Neuronal stem cell (in vitro differentiated cells): ENCODE measurements around the gene IFFO2.

ENCODE experiments used
- DNase-seq: peaks from one replicate; pipeline ENCODE4 v3.0.0-alpha.2; 2013; ENCODE audit warnings: low spot score
- H2AFZ ChIP-seq: one replicate; pipeline ENCODE4 v1.6.1; 2013; ENCODE audit warnings: mild to moderate bottlenecking, low read length, inconsistent platforms
- H2AK5ac ChIP-seq: 2 replicates; pipeline ENCODE4 v1.6.1; 2013; ENCODE audit warnings: low read depth, mild to moderate bottlenecking, inconsistent platforms, low read length, moderate library complexity, mixed read lengths
- H2BK120ac ChIP-seq: 2 replicates; pipeline ENCODE4 v1.6.1; 2013; ENCODE audit warnings: low read depth, mild to moderate bottlenecking, inconsistent platforms, low read length, moderate library complexity, mixed read lengths
- H2BK12ac ChIP-seq: one replicate; pipeline ENCODE4 v1.6.1; 2013; ENCODE audit warnings: low read length, inconsistent platforms
- H2BK15ac ChIP-seq: 2 replicates; pipeline ENCODE4 v1.6.1; 2013; ENCODE audit warnings: mild to moderate bottlenecking, low read length, inconsistent platforms, mixed read lengths
- H2BK5ac ChIP-seq: one replicate; pipeline ENCODE4 v1.6.1; 2013; ENCODE audit warnings: inconsistent platforms, mild to moderate bottlenecking, low read length, moderate library complexity
- H3K14ac ChIP-seq: one replicate; pipeline ENCODE4 v1.6.1; 2013; ENCODE audit warnings: low read length, inconsistent platforms
- H3K18ac ChIP-seq: 2 replicates; pipeline ENCODE4 v1.6.1; 2013; ENCODE audit warnings: low read length, inconsistent platforms
- H3K23ac ChIP-seq: 2 replicates; pipeline ENCODE4 v1.6.1; 2013; ENCODE audit warnings: low read depth, mild to moderate bottlenecking, mixed read lengths, low read length, inconsistent platforms; ENCODE audit not compliant: poor library complexity
- H3K27ac ChIP-seq: replicated peaks from 3 replicates; pipeline ENCODE4 v1.5.1; 2013; ENCODE audit warnings: low read length, inconsistent platforms
- H3K27me3 ChIP-seq, 3 experiments: 2 replicates each; pipeline ENCODE4 v1.6.1; 2013; ENCODE audit warnings: low read length in 3 of 3, mild to moderate bottlenecking in 2 of 3, inconsistent platforms in 1 of 3, low read depth in 1 of 3, mixed read lengths in 1 of 3, moderate library complexity in 1 of 3; ENCODE audit not compliant: control insufficient read depth in 3 of 3, insufficient read depth in 3 of 3
- H3K36me3 ChIP-seq, 2 donors: replicated peaks in 1 of 2; 2 replicates each; pipeline ENCODE4 v1.6.1; 2013; ENCODE audit warnings: low read length in 2 of 2; ENCODE audit not compliant: control insufficient read depth in 2 of 2, insufficient read depth in 2 of 2
- H3K4ac ChIP-seq: 2 replicates; pipeline ENCODE4 v1.6.1; 2013; ENCODE audit warnings: inconsistent platforms, mild to moderate bottlenecking, low read length, moderate library complexity
- H3K4me1 ChIP-seq, 2 donors: 1 replicate in 1 of 2; 2 replicates in 1 of 2; pipeline ENCODE4 v1.6.1; 2013; ENCODE audit warnings: low read length in 2 of 2, low read depth in 1 of 2; ENCODE audit not compliant: control insufficient read depth in 2 of 2, insufficient read depth in 1 of 2
- H3K4me2 ChIP-seq: one replicate; pipeline ENCODE4 v1.6.1; 2013; ENCODE audit warnings: mild to moderate bottlenecking, low read length, inconsistent platforms; ENCODE audit not compliant: insufficient read depth, poor library complexity, severe bottlenecking
- H3K4me3 ChIP-seq, 2 donors: 2 replicates each; pipeline ENCODE4 v1.5.1; 2013; ENCODE audit warnings: low read length in 2 of 2, mild to moderate bottlenecking in 2 of 2, inconsistent platforms in 1 of 2, moderate library complexity in 1 of 2
- H3K79me1 ChIP-seq: one replicate; pipeline ENCODE4 v1.6.1; 2013; ENCODE audit warnings: low read depth, mild to moderate bottlenecking, inconsistent platforms, low read length, moderate library complexity
- H3K9ac ChIP-seq: one replicate; pipeline ENCODE4 v1.6.1; 2013; ENCODE audit warnings: mild to moderate bottlenecking, low read depth, low read length, inconsistent platforms; ENCODE audit not compliant: poor library complexity
- H3K9me3 ChIP-seq, 2 donors: replicated peaks in 1 of 2; 2 replicates each; pipeline versions ENCODE3 to v1.6.1; 2013; ENCODE audit warnings: low read length in 2 of 2, mild to moderate bottlenecking in 2 of 2, inconsistent platforms in 1 of 2, low read depth in 1 of 2, mixed read lengths in 1 of 2, moderate library complexity in 1 of 2; ENCODE audit not compliant: control insufficient read depth in 2 of 2, insufficient read depth in 1 of 2
- H4K8ac ChIP-seq: one replicate; pipeline ENCODE4 v1.6.1; 2013; ENCODE audit warnings: low read depth, mild to moderate bottlenecking, inconsistent platforms, low read length, moderate library complexity
- H4K91ac ChIP-seq: one replicate; pipeline ENCODE4 v1.6.1; 2013; ENCODE audit warnings: low read length, low read depth, mild to moderate bottlenecking, inconsistent platforms; ENCODE audit not compliant: poor library complexity
- WGBS, 2 donors: extraction: QIAGEN DNeasy Blood & Tissue Kit; methylation state at CpG; one replicate each; pipeline ENCODE4 v1.1.7; 2013; ENCODE audit warnings: missing lambda C conversion rate in 2 of 2, mixed read lengths in 1 of 2; ENCODE audit not compliant: insufficient read length in 2 of 2, insufficient replicate concordance in 1 of 2; ENCODE audit errors: extremely low coverage in 2 of 2; 5-methylcytosine and 5-hydroxymethylcytosine counted together

The IFFO2 gene

GRCh38 chr1:18973446-18973955 is 17.0 kb upstream of the IFFO2 start:
- Histone ChIP-seq H2AFZ (no peak overlapping the region), H2BK5ac (no peak overlapping the region), H2BK15ac (no peak overlapping the region), H2AK5ac (no peak overlapping the region), H3K27me3 (peaks cover 0 to 16% (median 0%) of the 10 kb centered on the region in 3 experiments), H3K4me3 (no peak overlapping the region), H3K27ac (no peak overlapping the region), H3K14ac (no peak overlapping the region), H3K4ac (no peak overlapping the region), H3K9ac (no peak overlapping the region), H3K9me3 (no peaks in the 10 kb centered on the region), H3K4me1 (no peaks in the 10 kb centered on the region), H2BK12ac (no peak overlapping the region), H3K36me3 (no peaks in the 10 kb centered on the region), H4K91ac (no peak overlapping the region), H3K18ac (no peak overlapping the region), H3K79me1 (no peaks in the 10 kb centered on the region), H2BK120ac (no peak overlapping the region), H3K23ac (no peak overlapping the region), H3K4me2 (no peak overlapping the region), H4K8ac (no peak overlapping the region)
- no peak for DNase-seq
- WGBS, 2 donors = no CpG with 5 or more reads among the region's 7 CpGs

GRCh38 chr1:18972991-18973390 is 16.5 kb upstream of the IFFO2 start:
- no peak overlapping the region for H2BK15ac ChIP-seq
- no peak overlapping the region for H3K4me2 ChIP-seq
- H3K4me1 ChIP-seq = no peaks in the 10 kb centered on the region
- no peak overlapping the region for H4K8ac ChIP-seq
- no CpG with 5 or more reads among the region's 7 CpGs for WGBS, 2 donors
- H3K9ac ChIP-seq = no peak overlapping the region
- no peak overlapping the region for H3K23ac ChIP-seq
- H3K18ac ChIP-seq = no peak overlapping the region
- no peaks in the 10 kb centered on the region for H3K79me1 ChIP-seq
- no peak overlapping the region for H3K4ac ChIP-seq
- no peak overlapping the region for H3K4me3 ChIP-seq
- H3K14ac ChIP-seq = no peak overlapping the region
- no peak overlapping the region for H2BK5ac ChIP-seq
- no peak overlapping the region for H2BK12ac ChIP-seq
- H3K9me3 ChIP-seq = no peaks in the 10 kb centered on the region
- H3K36me3 ChIP-seq = no peaks in the 10 kb centered on the region
- H2BK120ac ChIP-seq = no peak overlapping the region
- DNase-seq = no peak
- no peak overlapping the region for H4K91ac ChIP-seq
- no peak overlapping the region for H3K27ac ChIP-seq
- H2AFZ ChIP-seq = no peak overlapping the region
- H3K27me3 ChIP-seq = peaks cover 0 to 13% (median 0%) of the 10 kb centered on the region in 3 experiments
- no peak overlapping the region for H2AK5ac ChIP-seq

- WGBS, 2 donors = no CpG with 5 or more reads among the region's 2 CpGs
- no peak for DNase-seq
Observed at GRCh38 chr1:18972531-18972930, 16.1 kb upstream of the IFFO2 start.

GRCh38 chr1:18970762-18971161 is 14.3 kb upstream of the IFFO2 start:
- Histone ChIP-seq H2BK15ac (no peak overlapping the region), H3K9me3 (no peaks in the 10 kb centered on the region), H2BK120ac (no peak overlapping the region), H3K9ac (no peak overlapping the region), H3K36me3 (no peaks in the 10 kb centered on the region), H2BK12ac (no peak overlapping the region), H3K4me2 (no peak overlapping the region), H4K91ac (no peak overlapping the region), H3K79me1 (no peaks in the 10 kb centered on the region), H3K27me3 (peaks cover 0 to 10% (median 0%) of the 10 kb centered on the region in 3 experiments), H2AK5ac (no peak overlapping the region), H4K8ac (no peak overlapping the region), H3K27ac (no peak overlapping the region), H3K18ac (no peak overlapping the region), H3K23ac (no peak overlapping the region), H3K4me3 (no peak overlapping the region), H3K4me1 (peaks cover 3 to 5% of the 10 kb centered on the region in 2 donors), H3K14ac (no peak overlapping the region), H2AFZ (no peak overlapping the region), H2BK5ac (no peak overlapping the region), H3K4ac (no peak overlapping the region)
- DNase-seq = no peak
- WGBS, 2 donors = no CpG with 5 or more reads among the region's 4 CpGs

More at GRCh38 chr1:18972531-18972930, 16.1 kb upstream of the IFFO2 start:
- Histone ChIP-seq H2BK12ac (no peak overlapping the region), H2BK15ac (no peak overlapping the region), H3K4me2 (no peak overlapping the region), H2AFZ (no peak overlapping the region), H2BK5ac (no peak overlapping the region), H3K4ac (no peak overlapping the region), H3K14ac (no peak overlapping the region), H3K4me3 (no peak overlapping the region), H3K9ac (no peak overlapping the region), H2BK120ac (no peak overlapping the region), H4K91ac (no peak overlapping the region), H2AK5ac (no peak overlapping the region), H3K79me1 (no peaks in the 10 kb centered on the region), H3K4me1 (no peaks in the 10 kb centered on the region), H3K27me3 (peaks cover 0 to 13% (median 0%) of the 10 kb centered on the region in 3 experiments), H3K18ac (no peak overlapping the region), H3K9me3 (no peaks in the 10 kb centered on the region), H3K23ac (no peak overlapping the region), H3K36me3 (no peaks in the 10 kb centered on the region), H4K8ac (no peak overlapping the region), H3K27ac (no peak overlapping the region)
